Aorta (tissue), 5 donors: ENCODE data around the gene GRM7. TPM values are rescaled to one million over a fixed set of nuclear protein-coding genes. Genes with fewer than 3 reads are reported as not detected.

Experiments
- ATAC-seq: fragments of 200-7000 bp; cut with Tn5 transposase; one replicate; pipeline ENCODE4 v1.9.1; 2022; ENCODE audit warnings: moderate library complexity; ENCODE audit not compliant: low FRiP score
- DNase-seq, 2 donors: peaks; one replicate each; pipeline ENCODE4 v3.0.0-alpha.2; 2020
- H3K27ac ChIP-seq, 2 donors: one replicate each; pipeline ENCODE4 v1.5.1; 2013; ENCODE audit warnings: low read length in 2 of 2, mild to moderate bottlenecking in 2 of 2, moderate library complexity in 2 of 2, control low read depth in 1 of 2, inconsistent platforms in 1 of 2, low read depth in 1 of 2
- H3K27me3 ChIP-seq, 2 donors: one replicate each; pipeline ENCODE4 v1.6.1; 2013; ENCODE audit warnings: control low read depth in 1 of 2, low read length in 1 of 2, mild to moderate bottlenecking in 1 of 2, moderate library complexity in 1 of 2; ENCODE audit not compliant: insufficient read depth in 2 of 2, control insufficient read depth in 1 of 2
- H3K36me3 ChIP-seq, 2 donors: one replicate each; pipeline ENCODE4 v1.6.1; 2013; ENCODE audit warnings: control low read depth in 1 of 2, low read length in 1 of 2, mild to moderate bottlenecking in 1 of 2; ENCODE audit not compliant: insufficient read depth in 2 of 2, control insufficient read depth in 1 of 2
- H3K4me1 ChIP-seq, 2 donors: one replicate each; pipeline ENCODE4 v1.6.1; 2013; ENCODE audit warnings: low read length in 2 of 2, control low read depth in 1 of 2, mild to moderate bottlenecking in 1 of 2, moderate library complexity in 1 of 2; ENCODE audit not compliant: insufficient read depth in 2 of 2, control insufficient read depth in 1 of 2
- H3K4me3 ChIP-seq, 2 donors: one replicate each; pipeline ENCODE4 v1.5.1; 2013; ENCODE audit warnings: low read length in 2 of 2, control low read depth in 1 of 2, mild to moderate bottlenecking in 1 of 2
- H3K9me3 ChIP-seq: one replicate; pipeline ENCODE4 v1.6.1; 2013; ENCODE audit warnings: mild to moderate bottlenecking, low read length; ENCODE audit not compliant: control insufficient read depth
- WGBS, 2 donors: extraction: QIAGEN DNeasy Blood & Tissue Kit; methylation state at CpG; one replicate each; pipeline ENCODE4 v1.1.7; 2013; 5-methylcytosine and 5-hydroxymethylcytosine counted together
- intact Hi-C, 2 donors: fragments of 100-400 bp; cut with DNase I; formaldehyde crosslinking; loops; one replicate each; pipeline versions ENCODE4 v1.14.2 to v1.15.0; 2022
- polyA plus RNA-seq, 2 donors: library from polyadenylated mRNA; stranded (reverse); fragments of 200-250 nt; gene quantifications; one replicate each; pipeline ENCODE4 v1.2.3, GENCODE V29; 2013
- total RNA-seq, 2 donors: library from RNA; stranded (reverse); fragmentation: NEBNext Ultra II Directional; extraction: Animal tissue kit (Norgen Biotek cat#: 25700); gene quantifications; one replicate each; pipeline ENCODE4 v1.2.1, GENCODE V29; 2021
- donor health status: healthy with polysubstance abuse.
- donor health status: Bipolar disorder and iron deficiency.
- donor health status: DM: no; HTN: no; CAD: no.
- donor health status: DM: no; HTN: no; CAD: no.
- donor health status: DM: yes; HTN: yes; CAD: no.

The GRM7 gene
- total and polyA plus RNA-seq, 4 donors = 0.10 to 2.5 (median 0.50) TPM

DNA sequence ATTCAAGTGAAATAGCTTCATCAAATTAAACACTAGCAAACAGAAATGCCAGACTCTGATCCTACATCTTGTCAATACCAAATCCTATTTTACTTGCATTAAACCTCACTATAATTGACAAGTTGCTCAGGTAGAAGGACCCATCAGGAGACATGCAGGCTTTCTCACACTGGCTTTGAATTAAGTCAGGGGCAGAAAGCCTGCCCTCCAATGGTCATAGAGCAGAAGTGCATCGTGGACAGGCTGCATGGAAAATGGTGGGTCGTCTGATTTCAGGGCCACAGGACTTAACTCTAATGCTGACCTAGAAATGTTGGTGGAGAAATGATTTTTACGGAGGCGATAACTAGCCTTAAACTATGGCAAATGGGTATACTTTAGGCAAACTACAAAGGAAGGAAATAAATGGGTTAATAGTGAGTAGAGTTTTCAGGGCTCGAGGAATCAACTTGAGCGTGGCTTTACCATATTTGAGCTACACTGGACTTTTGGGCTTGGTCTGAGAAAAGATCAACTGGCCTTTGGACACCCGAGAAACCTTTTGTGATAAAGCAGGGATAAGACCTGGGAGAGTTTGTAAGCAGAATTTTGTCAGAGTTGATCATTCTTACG is 283.9 kb downstream of the GRM7 start:
- no peaks in the 10 kb centered on the region for H3K4me1 ChIP-seq
- ATAC-seq = no peak
- WGBS, 2 donors = 79% methylated on average over 8 of the region's 8 CpGs
- no peaks in the 10 kb centered on the region for H3K36me3 ChIP-seq
- intact Hi-C loops = no loop called here
- H3K9me3 ChIP-seq = no peaks in the 10 kb centered on the region
- H3K4me3 ChIP-seq = no peak overlapping the region
- no peak for DNase-seq
- no peaks in the 10 kb centered on the region for H3K27me3 ChIP-seq
- no peak overlapping the region for H3K27ac ChIP-seq

DNA sequence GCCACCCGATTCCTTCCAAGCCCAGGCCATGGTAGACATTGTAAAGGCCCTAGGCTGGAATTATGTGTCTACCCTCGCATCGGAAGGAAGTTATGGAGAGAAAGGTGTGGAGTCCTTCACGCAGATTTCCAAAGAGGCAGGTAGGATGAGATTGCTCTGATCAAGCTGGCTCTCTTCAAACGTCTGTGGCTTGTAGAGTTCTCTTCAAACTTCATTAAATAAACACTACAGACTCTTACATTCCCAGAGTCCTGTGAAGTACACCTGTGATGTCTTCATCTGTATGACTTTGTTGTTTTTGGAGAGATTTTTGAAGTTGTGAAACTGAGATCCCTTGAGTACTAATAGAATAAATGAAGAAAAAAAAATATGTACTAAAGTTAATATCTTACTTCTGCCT is 285.6 kb downstream of the GRM7 start:
- Histone ChIP-seq H3K27ac (no peak overlapping the region), H3K27me3 (no peaks in the 10 kb centered on the region), H3K9me3 (no peaks in the 10 kb centered on the region), H3K4me1 (no peaks in the 10 kb centered on the region), H3K4me3 (no peak overlapping the region), H3K36me3 (no peaks in the 10 kb centered on the region)
- intact Hi-C loops = no loop called here
- WGBS, 2 donors = 84 to 90% methylated on average over 5 of the region's 5 CpGs
- ATAC-seq (no peak), DNase-seq (no peak)

GRCh38 chr3:7158516-7158915 is 297.6 kb downstream of the GRM7 start:
- no peaks in the 10 kb centered on the region for H3K27me3 ChIP-seq
- 97% methylated on average over 2 of the region's 2 CpGs for WGBS, 2 donors
- ATAC-seq = no peak
- peaks cover 2 to 5% of the 10 kb centered on the region in 2 donors for H3K4me1 ChIP-seq
- no peaks in the 10 kb centered on the region for H3K9me3 ChIP-seq
- intact Hi-C loops = no loop called here
- no peak overlapping the region for H3K27ac ChIP-seq
- no peak overlapping the region for H3K4me3 ChIP-seq
- no peaks in the 10 kb centered on the region for H3K36me3 ChIP-seq
- no peak for DNase-seq

GRCh38 chr3:7160689-7161088 is 299.8 kb downstream of the GRM7 start:
- Histone ChIP-seq H3K4me3 (no peak overlapping the region), H3K4me1 (peaks cover 2 to 5% of the 10 kb centered on the region in 2 donors), H3K27ac (no peak overlapping the region), H3K9me3 (no peaks in the 10 kb centered on the region), H3K36me3 (no peaks in the 10 kb centered on the region), H3K27me3 (no peaks in the 10 kb centered on the region)
- DNase-seq (no peak), ATAC-seq (no peak)
- intact Hi-C loops = no loop called here
- 60 to 73% methylated on average over 2 of the region's 2 CpGs for WGBS, 2 donors

- Histone ChIP-seq H3K9me3 (no peaks in the 10 kb centered on the region), H3K4me1 (no peaks in the 10 kb centered on the region), H3K36me3 (no peaks in the 10 kb centered on the region), H3K4me3 (no peak overlapping the region), H3K27me3 (no peaks in the 10 kb centered on the region), H3K27ac (no peak overlapping the region)
- 90 to 91% methylated on average over 4 of the region's 4 CpGs for WGBS, 2 donors
- no peak for DNase-seq
- ATAC-seq = no peak
- intact Hi-C loops = no loop called here
These were observed 305.5 kb downstream of the GRM7 start for GRCh38 chr3:7166460-7166859.

GRCh38 chr3:7171493-7171892 is 310.6 kb downstream of the GRM7 start:
- intact Hi-C loops = no loop called here
- Histone ChIP-seq H3K27me3 (no peaks in the 10 kb centered on the region), H3K4me3 (no peak overlapping the region), H3K36me3 (no peaks in the 10 kb centered on the region), H3K4me1 (peaks cover 2 to 4% of the 10 kb centered on the region in 2 donors), H3K27ac (no peak overlapping the region), H3K9me3 (no peaks in the 10 kb centered on the region)
- 68 to 74% methylated on average over 4 of the region's 4 CpGs for WGBS, 2 donors
- DNase-seq (no peak), ATAC-seq (no peak)

GRCh38 chr3:7172996-7173395 is 312.1 kb downstream of the GRM7 start:
- 70 to 73% methylated on average over 4 of the region's 4 CpGs for WGBS, 2 donors
- H3K36me3 ChIP-seq = no peaks in the 10 kb centered on the region
- no peak for DNase-seq
- no peak for ATAC-seq
- no peaks in the 10 kb centered on the region for H3K9me3 ChIP-seq
- intact Hi-C loops = no loop called here
- peaks cover 2 to 4% of the 10 kb centered on the region in 2 donors for H3K4me1 ChIP-seq
- no peak overlapping the region for H3K27ac ChIP-seq
- no peaks in the 10 kb centered on the region for H3K27me3 ChIP-seq
- no peak overlapping the region for H3K4me3 ChIP-seq

- WGBS, 2 donors = 84 to 89% methylated on average over 1 of the region's 1 CpG
- H3K9me3 ChIP-seq = no peaks in the 10 kb centered on the region
- DNase-seq (no peak), ATAC-seq (no peak)
- no peaks in the 10 kb centered on the region for H3K27me3 ChIP-seq
- no peaks in the 10 kb centered on the region for H3K36me3 ChIP-seq
- H3K4me1 ChIP-seq = peaks cover 0 to 4% of the 10 kb centered on the region in 2 donors
- intact Hi-C loops = no loop called here
- H3K4me3 ChIP-seq = no peak overlapping the region
- H3K27ac ChIP-seq = no peak overlapping the region
These were observed 327.6 kb downstream of the GRM7 start for GRCh38 chr3:7188551-7188950.

DNA sequence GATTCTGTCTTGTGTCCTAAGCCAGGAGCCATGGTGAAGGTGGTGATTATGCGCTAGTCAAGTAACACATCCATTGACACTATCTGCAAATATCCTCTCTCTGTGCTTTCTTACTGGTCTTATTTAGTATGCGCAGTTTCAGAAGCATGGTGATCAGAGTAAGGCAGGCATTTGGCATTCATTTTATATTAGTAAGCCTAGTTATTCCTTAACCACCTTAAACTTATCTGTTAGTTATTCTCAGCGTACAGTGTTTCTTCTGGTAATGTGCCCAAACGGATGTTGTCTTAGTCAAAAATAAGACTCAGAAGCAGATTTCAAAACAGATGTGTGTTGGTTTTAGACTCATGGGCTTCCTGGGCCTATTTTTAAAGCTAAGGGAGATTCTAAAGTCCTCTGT is 329.2 kb downstream of the GRM7 start:
- DNase-seq (no peak), ATAC-seq (no peak)
- H3K9me3 ChIP-seq = no peaks in the 10 kb centered on the region
- peaks cover 0 to 4% of the 10 kb centered on the region in 2 donors for H3K4me1 ChIP-seq
- intact Hi-C loops = no loop called here
- WGBS, 2 donors = 33 to 35% methylated on average over 4 of the region's 4 CpGs
- H3K27ac ChIP-seq = no peak overlapping the region
- no peaks in the 10 kb centered on the region for H3K36me3 ChIP-seq
- H3K4me3 ChIP-seq = no peak overlapping the region
- no peaks in the 10 kb centered on the region for H3K27me3 ChIP-seq
